SJSA1 (cell line): ENCODE measurements around the gene CAMK1G. TPM values are rescaled to one million over a fixed set of nuclear protein-coding genes. Genes with fewer than 3 reads are reported as not detected.
A peak's percentile ranks its signal among the peaks of the same experiment; 100 is the strongest.

Experiments used
- DNase-seq, 2 experiments: peaks; one replicate each; pipeline ENCODE4 v3.0.0-alpha.2; 2015 to 2020; ENCODE audit warnings: low spot score in 2 of 2, low read depth in 1 of 2
- H3K27ac ChIP-seq: fragments of 250-450 bp; sonication (Bioruptor Pico); 2 replicates; pipeline ENCODE4 v1.5.1; 2020; ENCODE audit warnings: mild to moderate bottlenecking, moderate library complexity
- H3K27me3 ChIP-seq: fragments of 250-450 bp; sonication (Bioruptor Pico); replicated peaks from 2 replicates; pipeline ENCODE4 v1.5.1; 2020; ENCODE audit warnings: mild to moderate bottlenecking, moderate library complexity
- H3K36me3 ChIP-seq: fragments of 250-450 bp; sonication (Bioruptor Pico); 2 replicates; pipeline ENCODE4 v1.5.1; 2020; ENCODE audit warnings: mild to moderate bottlenecking
- H3K4me1 ChIP-seq: fragments of 250-450 bp; sonication (Bioruptor Pico); replicated peaks from 2 replicates; pipeline ENCODE4 v1.6.1; 2021; ENCODE audit warnings: mild to moderate bottlenecking
- H3K4me3 ChIP-seq: fragments of 250-450 bp; sonication (Bioruptor Pico); 2 replicates; pipeline ENCODE4 v1.5.1; 2020; ENCODE audit warnings: mild to moderate bottlenecking
- H3K9me3 ChIP-seq: fragments of 250-450 bp; sonication (Bioruptor Pico); replicated peaks from 2 replicates; pipeline ENCODE4 v1.5.1; 2020; ENCODE audit warnings: mild to moderate bottlenecking
- total RNA-seq: library from RNA; depleted of rRNA; stranded (reverse); fragments of >200 nt; shearing (Covaris generic); gene quantifications from 2 replicates; pipeline ENCODE4 v1.2.3, GENCODE V29; 2014

Gene CAMK1G
- total RNA-seq, 1 experiment from 2014 or later, result 0.11 TPM

DNA sequence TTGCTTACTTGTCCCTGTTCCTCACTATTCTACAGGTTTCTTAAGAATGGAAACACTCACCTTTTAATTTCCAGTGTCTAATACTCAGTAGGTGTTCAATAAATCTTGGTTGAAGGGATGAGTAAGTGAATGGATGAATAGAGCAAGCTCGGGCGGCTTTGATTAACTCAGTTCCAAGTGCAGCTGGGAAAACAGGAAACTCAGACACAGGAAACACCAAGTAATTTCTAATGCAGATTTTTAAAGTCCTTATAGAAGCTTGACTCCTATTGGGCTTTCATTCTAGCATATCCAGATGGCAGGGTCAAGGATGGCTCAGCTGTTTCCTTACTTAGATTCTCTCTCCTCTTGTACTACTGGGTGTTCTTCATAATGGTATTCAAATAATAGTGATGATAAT, 14.0 kb downstream of the CAMK1G start:
- no peaks in the 10 kb centered on the region for H3K9me3 ChIP-seq
- no peak for DNase-seq
- H3K4me1 ChIP-seq, result no peaks in the 10 kb centered on the region
- no peak overlapping the region for H3K4me3 ChIP-seq
- H3K36me3 ChIP-seq, result no peaks in the 10 kb centered on the region
- 0 out of 2 replicates have a peak, but pooled peaks cover 4% of the 10 kb centered on the region for H3K27me3 ChIP-seq
- no peak overlapping the region for H3K27ac ChIP-seq

DNA sequence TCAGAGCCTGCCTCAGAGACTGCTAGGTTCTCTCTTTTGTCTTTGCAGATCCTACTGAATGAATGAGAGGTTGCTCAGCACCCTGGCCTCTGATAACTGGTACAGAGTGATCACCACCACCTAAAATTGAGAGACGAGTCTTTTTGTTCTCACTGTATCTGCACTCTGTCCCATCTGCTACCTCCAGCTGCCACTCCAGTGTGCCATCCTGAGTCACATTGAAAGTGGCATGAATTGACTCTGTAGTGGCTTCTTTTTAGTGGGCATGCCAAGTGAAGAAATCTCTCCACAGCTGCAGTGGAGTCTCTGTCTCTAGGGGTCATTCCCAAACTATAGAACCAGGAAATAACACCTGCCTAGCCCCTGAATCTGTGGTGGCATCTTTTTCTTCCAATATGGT, 14.7 kb downstream of the CAMK1G start:
- DNase-seq, result no peak
- H3K36me3 ChIP-seq, result no peaks in the 10 kb centered on the region
- H3K27ac ChIP-seq, result no peak overlapping the region
- no peaks in the 10 kb centered on the region for H3K4me1 ChIP-seq
- no peak overlapping the region for H3K4me3 ChIP-seq
- no peaks in the 10 kb centered on the region for H3K9me3 ChIP-seq
- 0 out of 2 replicates have a peak, but pooled peaks cover 4% of the 10 kb centered on the region for H3K27me3 ChIP-seq

DNA sequence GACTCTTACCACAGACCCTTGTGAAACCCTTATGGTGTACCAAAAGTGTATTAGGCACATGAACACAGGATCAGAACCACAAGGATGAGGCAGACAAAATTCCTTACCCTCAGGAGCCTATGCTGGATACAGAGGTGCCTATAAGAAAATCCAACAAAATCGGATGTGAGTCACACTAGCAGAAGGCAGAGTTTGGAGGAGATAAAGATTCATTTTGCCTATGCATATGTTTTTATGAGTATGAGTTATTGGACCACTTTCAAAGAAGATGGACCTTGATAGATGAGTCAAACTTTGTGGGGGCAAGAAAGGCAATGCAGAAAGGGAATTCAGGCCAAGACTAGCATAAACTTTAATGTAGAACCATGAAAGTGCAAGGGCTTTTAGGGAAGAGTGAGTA, 17.0 kb downstream of the CAMK1G start:
- H3K27me3 ChIP-seq, result 0 out of 2 replicates have a peak, but pooled peaks cover 4% of the 10 kb centered on the region
- no peak overlapping the region for H3K4me3 ChIP-seq
- H3K9me3 ChIP-seq, result no peaks in the 10 kb centered on the region
- no peak overlapping the region for H3K27ac ChIP-seq
- H3K36me3 ChIP-seq, result no peaks in the 10 kb centered on the region
- no peaks in the 10 kb centered on the region for H3K4me1 ChIP-seq
- no peak for DNase-seq

DNA sequence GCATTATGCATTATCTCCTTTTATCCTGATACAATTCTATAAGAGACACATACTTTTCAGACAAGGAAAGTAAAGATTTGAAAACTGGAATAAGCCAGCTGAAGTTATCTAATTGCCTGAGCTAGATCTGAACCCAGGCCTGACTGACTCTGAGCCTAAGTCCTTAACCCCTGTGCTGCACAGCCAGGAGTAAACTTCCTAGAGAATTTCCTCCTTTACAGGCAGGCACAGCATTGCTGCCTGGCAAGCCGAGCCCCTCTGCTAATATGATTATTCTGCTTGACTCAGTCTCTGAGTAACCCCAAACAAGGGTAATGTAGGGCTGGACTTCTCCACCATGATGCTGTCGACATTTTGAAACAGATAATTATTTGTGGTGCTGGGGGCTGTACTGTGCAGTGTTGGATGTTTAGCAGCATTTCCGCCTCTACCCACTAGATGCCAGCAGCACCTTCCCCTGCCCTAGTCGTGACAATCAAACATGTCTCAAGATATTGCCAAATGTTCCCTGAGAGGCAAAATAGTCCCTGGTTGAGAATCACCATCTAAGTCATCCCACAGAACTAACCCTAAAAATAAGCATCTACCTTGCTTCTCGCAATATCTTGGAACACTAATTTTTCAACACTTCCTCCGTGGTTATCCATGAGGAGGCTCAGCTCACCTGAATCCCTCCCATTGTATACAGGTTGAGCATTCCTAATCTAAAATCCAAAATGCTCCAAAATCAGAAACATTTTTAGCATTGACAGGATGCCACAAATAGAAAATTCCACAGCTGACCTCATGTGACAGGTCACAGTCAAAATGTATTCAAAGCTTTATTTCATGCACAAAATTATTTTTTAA, 18.5 kb downstream of the CAMK1G start:
- H3K4me3 ChIP-seq, result no peak overlapping the region
- 0 out of 2 replicates have a peak, but pooled peaks cover 4% of the 10 kb centered on the region for H3K27me3 ChIP-seq
- H3K4me1 ChIP-seq, result 0 out of 2 replicates have a peak, but pooled peaks cover under 1% of the 10 kb centered on the region
- H3K27ac ChIP-seq, result no peak overlapping the region
- no peaks in the 10 kb centered on the region for H3K9me3 ChIP-seq
- no peaks in the 10 kb centered on the region for H3K36me3 ChIP-seq
- DNase-seq, result no peak

DNA sequence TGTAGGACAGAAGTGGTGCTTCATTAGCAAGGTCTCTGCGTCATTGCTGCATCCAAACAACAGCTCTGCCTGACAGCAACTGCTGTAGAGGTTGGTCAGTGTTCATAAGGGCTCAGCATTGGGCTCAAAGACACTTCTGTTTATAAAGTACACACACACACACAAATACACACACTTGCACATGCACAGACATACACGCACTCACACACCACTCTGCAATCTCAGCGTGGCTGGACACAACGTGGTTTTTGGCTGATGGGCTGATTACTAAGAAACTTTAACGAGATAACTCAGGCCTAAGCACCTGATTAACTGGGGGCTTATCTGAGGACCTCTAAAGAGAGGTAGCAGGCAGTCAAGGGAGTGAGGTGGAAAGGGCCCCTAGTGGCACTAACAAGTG, 20.4 kb downstream of the CAMK1G start:
- no peak for DNase-seq
- H3K27ac ChIP-seq, result no peak overlapping the region
- 0 out of 2 replicates have a peak, but pooled peaks cover 5% of the 10 kb centered on the region for H3K4me1 ChIP-seq
- no peaks in the 10 kb centered on the region for H3K9me3 ChIP-seq
- no peaks in the 10 kb centered on the region for H3K27me3 ChIP-seq
- H3K4me3 ChIP-seq, result no peak overlapping the region
- no peaks in the 10 kb centered on the region for H3K36me3 ChIP-seq

DNA sequence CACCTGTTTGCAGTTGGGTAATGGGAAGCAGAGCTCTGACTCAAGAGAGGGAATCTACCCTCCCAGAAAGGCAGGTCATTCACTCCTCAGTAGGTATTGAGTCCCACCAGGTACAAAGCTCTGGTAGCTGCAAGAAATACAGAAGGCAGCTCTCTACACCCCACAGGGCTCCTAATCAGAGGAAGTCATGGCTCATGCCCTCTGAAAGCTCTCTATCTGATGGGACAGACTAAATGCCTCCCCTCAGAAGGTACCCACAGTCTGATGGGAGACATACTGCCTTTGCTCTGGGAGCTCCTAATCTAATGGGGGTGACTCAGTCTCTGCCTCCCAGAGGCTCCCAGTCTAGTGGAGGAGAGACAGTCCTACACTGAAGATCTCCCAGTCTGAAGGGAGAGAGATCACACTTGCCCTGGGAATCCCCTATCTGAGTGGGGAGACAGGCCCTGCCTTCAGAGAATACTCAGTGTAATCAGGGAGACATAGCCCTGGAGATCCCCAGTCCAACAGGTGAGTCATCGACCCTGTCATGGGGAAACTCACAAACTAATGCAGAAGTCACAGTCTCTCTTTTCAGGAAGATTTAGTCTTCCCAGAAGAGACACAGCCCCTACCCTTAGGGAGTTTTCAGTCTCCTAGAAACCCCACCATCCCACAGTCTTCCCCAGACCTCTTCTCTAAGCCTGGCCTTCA, 23.7 kb downstream of the CAMK1G start:
- DNase-seq, result peak in 1 of 2 experiments; percentile 15
- Histone ChIP-seq H3K36me3 (no peaks in the 10 kb centered on the region), H3K27ac (no peak overlapping the region), H3K9me3 (no peaks in the 10 kb centered on the region), H3K4me1 (0 out of 2 replicates have a peak, but pooled peaks cover 5% of the 10 kb centered on the region), H3K27me3 (no peaks in the 10 kb centered on the region), H3K4me3 (no peak overlapping the region)

DNA sequence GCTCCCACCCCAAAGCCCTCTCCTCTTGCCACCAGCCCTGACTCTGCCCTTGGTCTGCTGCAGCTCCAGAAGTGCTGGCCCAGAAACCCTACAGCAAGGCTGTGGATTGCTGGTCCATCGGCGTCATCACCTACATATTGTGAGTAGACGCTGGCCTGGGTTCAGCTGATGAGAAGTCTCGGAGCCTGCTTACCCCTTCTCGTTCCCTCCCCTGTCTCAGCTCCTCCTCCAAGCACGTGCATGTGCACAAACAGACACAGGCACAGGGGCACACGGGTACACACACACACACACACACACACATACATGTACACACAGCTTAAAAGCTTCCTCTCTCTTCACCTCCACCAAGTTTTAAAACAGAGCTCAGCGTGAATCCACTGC, 24.3 kb downstream of the CAMK1G start:
- no peaks in the 10 kb centered on the region for H3K27me3 ChIP-seq
- no peak overlapping the region for H3K27ac ChIP-seq
- H3K4me1 ChIP-seq, result 0 out of 2 replicates have a peak, but pooled peaks cover 5% of the 10 kb centered on the region
- H3K4me3 ChIP-seq, result no peak overlapping the region
- no peaks in the 10 kb centered on the region for H3K36me3 ChIP-seq
- no peaks in the 10 kb centered on the region for H3K9me3 ChIP-seq
- DNase-seq, result no peak

DNA sequence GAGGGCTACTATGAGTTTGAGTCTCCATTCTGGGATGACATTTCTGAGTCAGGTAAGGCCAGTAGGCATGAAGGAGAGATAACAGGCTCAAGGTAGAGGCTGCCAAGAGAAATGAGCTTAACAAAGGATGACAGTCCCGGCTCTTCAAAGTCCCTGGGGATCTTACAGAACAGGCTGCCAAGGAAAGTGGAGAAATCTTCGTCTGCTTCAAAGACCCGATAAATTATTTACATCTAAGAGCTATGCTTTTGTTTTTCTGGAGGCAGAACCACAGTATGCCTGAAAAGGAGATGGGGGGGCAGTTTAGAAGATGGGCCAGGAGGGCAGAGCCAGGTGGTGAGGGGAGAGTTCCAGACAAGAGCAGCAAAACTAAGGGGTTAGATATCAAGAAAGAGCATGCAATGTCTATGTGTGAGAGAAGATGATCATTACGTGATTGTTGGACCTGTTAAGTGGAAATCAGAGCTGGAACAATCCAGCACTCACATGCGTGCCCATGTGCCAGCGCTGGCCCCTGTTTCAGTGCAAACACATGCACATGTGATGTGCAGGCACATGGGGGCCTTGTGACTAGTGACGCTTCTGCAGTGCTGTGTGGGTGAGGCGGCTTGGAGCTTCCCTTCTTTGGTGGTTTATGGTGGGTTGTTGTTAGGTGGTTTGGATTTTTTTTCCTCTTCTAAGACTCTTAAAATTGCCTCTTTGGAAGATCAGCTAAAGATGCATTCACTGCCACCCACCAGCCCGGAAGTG, 25.7 kb downstream of the CAMK1G start:
- no peak overlapping the region for H3K27ac ChIP-seq
- no peak for DNase-seq
- 0 out of 2 replicates have a peak, but pooled peaks cover 5% of the 10 kb centered on the region for H3K4me1 ChIP-seq

DNA sequence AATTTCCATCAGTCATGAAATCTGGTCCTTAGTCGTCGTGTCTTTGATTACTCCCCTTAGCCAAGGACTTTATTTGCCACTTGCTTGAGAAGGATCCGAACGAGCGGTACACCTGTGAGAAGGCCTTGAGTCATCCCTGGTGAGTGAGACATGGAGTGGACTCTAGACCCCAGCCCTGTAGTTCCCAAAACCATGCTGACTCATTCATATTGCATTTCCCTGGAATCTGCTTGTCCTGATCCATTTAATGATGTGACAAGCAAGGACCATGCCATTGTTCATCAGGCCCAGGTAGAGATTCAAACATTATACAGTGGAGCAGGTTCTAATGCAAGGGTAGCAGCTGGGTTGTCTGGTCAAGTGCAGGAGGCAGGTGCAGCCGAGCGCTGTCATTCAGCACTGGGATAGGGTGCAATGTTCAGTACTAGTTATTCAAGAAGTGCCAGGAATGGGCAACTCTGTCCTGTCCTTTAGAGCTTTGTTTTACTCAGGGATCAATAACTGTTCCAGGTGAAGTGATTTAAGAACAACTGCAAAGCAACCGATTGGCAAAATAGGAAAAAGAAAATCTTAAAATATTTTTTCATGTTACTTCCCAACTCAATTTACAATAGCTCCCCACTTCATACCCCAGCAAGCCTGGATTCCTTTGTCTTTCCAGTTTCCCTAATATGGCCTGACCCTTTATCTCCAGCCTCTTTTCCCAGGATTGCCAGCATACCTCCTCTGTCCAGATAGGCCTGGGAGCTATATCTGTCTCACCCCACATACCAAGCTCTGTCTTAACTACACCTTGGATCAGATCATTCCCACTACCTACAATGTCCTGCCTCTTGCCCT, 26.5 kb downstream of the CAMK1G start:
- no peak for DNase-seq
- no peaks in the 10 kb centered on the region for H3K36me3 ChIP-seq
- H3K27me3 ChIP-seq, result no peaks in the 10 kb centered on the region
- 0 out of 2 replicates have a peak, but pooled peaks cover 5% of the 10 kb centered on the region for H3K4me1 ChIP-seq
- no peak overlapping the region for H3K4me3 ChIP-seq
- no peak overlapping the region for H3K27ac ChIP-seq
- no peaks in the 10 kb centered on the region for H3K9me3 ChIP-seq

More for the DNA sequence above, 25.7 kb downstream of the CAMK1G start:
- H3K36me3 ChIP-seq, result no peaks in the 10 kb centered on the region
- no peak overlapping the region for H3K4me3 ChIP-seq
- H3K27me3 ChIP-seq, result no peaks in the 10 kb centered on the region
- no peaks in the 10 kb centered on the region for H3K9me3 ChIP-seq

DNA sequence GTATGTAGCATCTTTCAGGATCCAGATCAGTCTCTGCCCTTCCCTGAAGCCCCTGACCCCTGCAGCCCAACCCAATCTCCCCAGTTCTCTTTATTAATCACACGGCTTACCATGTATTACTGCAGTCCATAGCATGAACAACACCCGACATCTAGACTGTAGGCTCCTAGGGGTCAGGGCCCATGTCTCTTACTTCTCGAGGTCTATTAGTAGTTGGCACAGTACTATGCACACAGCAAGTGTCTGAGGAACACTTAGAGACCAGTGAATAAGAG, 27.1 kb downstream of the CAMK1G start:
- H3K4me1 ChIP-seq, result 0 out of 2 replicates have a peak, but pooled peaks cover 5% of the 10 kb centered on the region
- no peak overlapping the region for H3K27ac ChIP-seq
- no peaks in the 10 kb centered on the region for H3K36me3 ChIP-seq
- no peaks in the 10 kb centered on the region for H3K27me3 ChIP-seq
- H3K9me3 ChIP-seq, result no peaks in the 10 kb centered on the region
- no peak for DNase-seq
- no peak overlapping the region for H3K4me3 ChIP-seq

DNA sequence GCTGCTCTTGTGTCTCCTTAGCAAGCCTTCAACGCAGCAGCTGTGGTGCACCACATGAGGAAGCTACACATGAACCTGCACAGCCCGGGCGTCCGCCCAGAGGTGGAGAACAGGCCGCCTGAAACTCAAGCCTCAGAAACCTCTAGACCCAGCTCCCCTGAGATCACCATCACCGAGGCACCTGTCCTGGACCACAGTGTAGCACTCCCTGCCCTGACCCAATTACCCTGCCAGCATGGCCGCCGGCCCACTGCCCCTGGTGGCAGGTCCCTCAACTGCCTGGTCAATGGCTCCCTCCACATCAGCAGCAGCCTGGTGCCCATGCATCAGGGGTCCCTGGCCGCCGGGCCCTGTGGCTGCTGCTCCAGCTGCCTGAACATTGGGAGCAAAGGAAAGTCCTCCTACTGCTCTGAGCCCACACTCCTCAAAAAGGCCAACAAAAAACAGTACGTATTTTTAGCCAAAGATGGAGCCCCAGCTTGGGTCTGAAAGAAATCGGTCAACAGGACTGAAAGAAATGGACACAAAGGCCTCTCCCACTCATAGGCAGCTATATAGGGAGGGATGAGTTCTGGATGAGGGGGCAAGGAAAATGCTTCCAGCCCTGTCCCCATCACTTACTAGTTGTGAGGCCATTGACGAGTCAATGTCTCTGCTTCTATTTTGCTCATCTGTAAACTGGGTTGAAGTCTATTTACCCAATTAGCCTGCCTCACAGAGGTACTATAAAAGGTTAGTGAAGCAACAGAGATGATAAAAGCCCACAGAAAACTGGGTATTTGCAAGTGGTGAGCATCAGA, 28.5 kb downstream of the CAMK1G start:
- no peak overlapping the region for H3K27ac ChIP-seq
- H3K9me3 ChIP-seq, result no peaks in the 10 kb centered on the region
- H3K4me1 ChIP-seq, result 0 out of 2 replicates have a peak, but pooled peaks cover 5% of the 10 kb centered on the region
- H3K27me3 ChIP-seq, result no peaks in the 10 kb centered on the region
- no peaks in the 10 kb centered on the region for H3K36me3 ChIP-seq
- H3K4me3 ChIP-seq, result no peak overlapping the region
- no peak for DNase-seq

DNA sequence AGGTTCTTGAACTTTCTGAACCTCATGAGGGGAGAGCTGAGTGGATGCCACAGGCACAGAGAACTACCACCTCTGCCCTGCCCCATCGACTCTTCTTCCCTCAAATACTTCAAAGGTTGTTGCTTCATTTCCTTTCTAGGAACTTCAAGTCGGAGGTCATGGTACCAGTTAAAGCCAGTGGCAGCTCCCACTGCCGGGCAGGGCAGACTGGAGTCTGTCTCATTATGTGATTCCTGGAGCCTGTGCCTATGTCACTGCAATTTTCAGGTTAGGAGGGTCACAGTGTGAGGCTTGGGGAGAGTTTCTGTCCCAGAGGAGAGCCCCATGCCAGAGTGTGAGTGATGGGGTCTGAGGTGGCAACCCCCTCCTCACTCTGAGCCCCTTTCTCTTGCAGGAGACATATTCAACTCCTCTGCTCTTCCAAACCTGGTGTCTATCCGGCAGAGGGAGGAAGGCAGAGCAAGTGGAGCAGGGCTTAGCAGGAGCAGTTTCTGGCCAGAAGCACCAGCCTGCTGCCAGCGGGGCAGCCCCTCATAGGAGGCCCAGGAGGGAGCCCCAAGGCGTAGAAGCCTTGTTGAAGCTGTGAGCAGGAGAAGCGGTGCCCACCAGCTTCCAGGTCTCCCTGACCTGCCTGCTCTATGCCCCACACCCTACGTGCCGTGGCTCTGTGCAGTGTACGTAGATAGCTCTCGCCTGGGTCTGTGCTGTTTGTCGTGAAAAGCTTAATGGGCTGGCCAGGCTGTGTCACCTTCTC, 29.3 kb downstream of the CAMK1G start:
- H3K27ac ChIP-seq, result no peak overlapping the region
- H3K27me3 ChIP-seq, result no peaks in the 10 kb centered on the region
- DNase-seq, result no peak
- no peaks in the 10 kb centered on the region for H3K9me3 ChIP-seq
- no peak overlapping the region for H3K4me3 ChIP-seq
- no peaks in the 10 kb centered on the region for H3K36me3 ChIP-seq
- H3K4me1 ChIP-seq, result no peaks in the 10 kb centered on the region
